ENCODE data around the gene CTSV. TPM values are rescaled to one million over a fixed set of nuclear protein-coding genes. Genes with fewer than 3 reads are reported as not detected.

The CTSV gene
- total and polyA plus RNA-seq, 10 of the 15 experiments (the other 5 are each of a cell fraction or from before 2014, with no cell fraction given) = 0.10 to 0.51 (median 0.19) TPM; not detected in 1

DNA sequence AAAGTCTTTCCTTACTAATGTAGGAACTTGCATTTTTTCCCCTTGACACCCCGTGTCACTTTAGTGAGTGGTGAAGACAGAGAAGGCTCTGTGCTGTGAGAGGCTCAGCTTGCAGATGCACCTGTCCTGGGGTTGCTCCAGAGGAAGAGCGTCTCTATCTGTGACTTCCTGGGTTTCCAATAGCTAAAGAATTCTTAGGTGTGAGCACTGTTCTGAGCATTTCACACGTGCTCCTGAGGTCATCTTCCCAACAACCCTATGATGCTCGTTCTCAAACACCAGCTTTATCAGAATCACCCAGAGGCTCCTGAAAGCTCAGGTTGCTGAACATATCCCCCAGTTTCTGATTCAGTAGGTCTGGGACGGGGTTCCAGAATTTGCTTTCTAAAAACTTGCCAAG is 6.4 kb upstream of the CTSV start:
- no peak for DNase-seq (ENCODE audit: low read depth, low spot score)
- Histone ChIP-seq H3K27ac (ENCODE audit: control insufficient read depth, insufficient read depth) (no peak overlapping the region), H3K27me3 (replicated peaks in 1 of 2; ENCODE audit: control insufficient read depth in 2 of 2, insufficient read depth in 2 of 2, low read length in 1 of 2) (no peaks in the 10 kb centered on the region; a peak in 1 of 4 replicates), H2AFZ (ENCODE audit: control insufficient read depth, low read depth, low read length) (no peak overlapping the region), H4K20me1 (ENCODE audit: control insufficient read depth, insufficient read depth) (no peaks in the 10 kb centered on the region), H3K4me3 (no peak overlapping the region), H3K9me3 (replicated peaks; ENCODE audit: control insufficient read depth, insufficient read depth, low read length) (no peaks in the 10 kb centered on the region; the same call in 1 of the 3 replicates), H3K79me2 (ENCODE audit: control insufficient read depth, insufficient read depth, low read length) (no peaks in the 10 kb centered on the region), H3K4me2 (ENCODE audit: control insufficient read depth, insufficient read depth) (no peak overlapping the region), H3K9ac (ENCODE audit: control insufficient read depth, insufficient read depth, low read length) (no peak overlapping the region), H3K36me3 (ENCODE audit: control insufficient read depth in 2 of 2, insufficient read depth in 2 of 2, low read length in 1 of 2) (no peaks in the 10 kb centered on the region), H3K4me1 (ENCODE audit: control insufficient read depth, insufficient read depth, low read length) (no peaks in the 10 kb centered on the region)
- no peak for FAIRE-seq
- TF ChIP-seq NFXL1 (IDR thresholded peaks at IDR 0.05; ENCODE audit: borderline replicate concordance) = no peak
- TF ChIP-seq SP1 (IDR thresholded peaks at IDR 0.05; ENCODE audit: low read depth, low read length) = no peak
- no peak for TF ChIP-seq PML (IDR thresholded peaks at IDR 0.05; ENCODE audit: low read length)
- no peak for TF ChIP-seq TARDBP (IDR thresholded peaks at IDR 0.05; ENCODE audit: borderline replicate concordance)
- no peak for TF ChIP-seq DPF2 (IDR thresholded peaks at IDR 0.05)
- no peak for TF ChIP-seq FOXM1 (IDR thresholded peaks at IDR 0.05; ENCODE audit: low read depth, low read length)
- TF ChIP-seq, protein P1, sequence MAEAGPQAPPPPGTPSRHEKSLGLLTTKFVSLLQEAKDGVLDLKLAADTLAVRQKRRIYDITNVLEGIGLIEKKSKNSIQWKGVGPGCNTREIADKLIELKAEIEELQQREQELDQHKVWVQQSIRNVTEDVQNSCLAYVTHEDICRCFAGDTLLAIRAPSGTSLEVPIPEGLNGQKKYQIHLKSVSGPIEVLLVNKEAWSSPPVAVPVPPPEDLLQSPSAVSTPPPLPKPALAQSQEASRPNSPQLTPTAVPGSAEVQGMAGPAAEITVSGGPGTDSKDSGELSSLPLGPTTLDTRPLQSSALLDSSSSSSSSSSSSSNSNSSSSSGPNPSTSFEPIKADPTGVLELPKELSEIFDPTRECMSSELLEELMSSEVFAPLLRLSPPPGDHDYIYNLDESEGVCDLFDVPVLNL (IDR thresholded peaks at IDR 0.05; ENCODE audit: low read depth, low read length) = no peak
- TF ChIP-seq STAT3 (IDR thresholded peaks at IDR 0.05; ENCODE audit: low read depth, low read length) = no peak
- no peak for TF ChIP-seq LARP7 (IDR thresholded peaks at IDR 0.05)
- TF ChIP-seq, protein P2, sequence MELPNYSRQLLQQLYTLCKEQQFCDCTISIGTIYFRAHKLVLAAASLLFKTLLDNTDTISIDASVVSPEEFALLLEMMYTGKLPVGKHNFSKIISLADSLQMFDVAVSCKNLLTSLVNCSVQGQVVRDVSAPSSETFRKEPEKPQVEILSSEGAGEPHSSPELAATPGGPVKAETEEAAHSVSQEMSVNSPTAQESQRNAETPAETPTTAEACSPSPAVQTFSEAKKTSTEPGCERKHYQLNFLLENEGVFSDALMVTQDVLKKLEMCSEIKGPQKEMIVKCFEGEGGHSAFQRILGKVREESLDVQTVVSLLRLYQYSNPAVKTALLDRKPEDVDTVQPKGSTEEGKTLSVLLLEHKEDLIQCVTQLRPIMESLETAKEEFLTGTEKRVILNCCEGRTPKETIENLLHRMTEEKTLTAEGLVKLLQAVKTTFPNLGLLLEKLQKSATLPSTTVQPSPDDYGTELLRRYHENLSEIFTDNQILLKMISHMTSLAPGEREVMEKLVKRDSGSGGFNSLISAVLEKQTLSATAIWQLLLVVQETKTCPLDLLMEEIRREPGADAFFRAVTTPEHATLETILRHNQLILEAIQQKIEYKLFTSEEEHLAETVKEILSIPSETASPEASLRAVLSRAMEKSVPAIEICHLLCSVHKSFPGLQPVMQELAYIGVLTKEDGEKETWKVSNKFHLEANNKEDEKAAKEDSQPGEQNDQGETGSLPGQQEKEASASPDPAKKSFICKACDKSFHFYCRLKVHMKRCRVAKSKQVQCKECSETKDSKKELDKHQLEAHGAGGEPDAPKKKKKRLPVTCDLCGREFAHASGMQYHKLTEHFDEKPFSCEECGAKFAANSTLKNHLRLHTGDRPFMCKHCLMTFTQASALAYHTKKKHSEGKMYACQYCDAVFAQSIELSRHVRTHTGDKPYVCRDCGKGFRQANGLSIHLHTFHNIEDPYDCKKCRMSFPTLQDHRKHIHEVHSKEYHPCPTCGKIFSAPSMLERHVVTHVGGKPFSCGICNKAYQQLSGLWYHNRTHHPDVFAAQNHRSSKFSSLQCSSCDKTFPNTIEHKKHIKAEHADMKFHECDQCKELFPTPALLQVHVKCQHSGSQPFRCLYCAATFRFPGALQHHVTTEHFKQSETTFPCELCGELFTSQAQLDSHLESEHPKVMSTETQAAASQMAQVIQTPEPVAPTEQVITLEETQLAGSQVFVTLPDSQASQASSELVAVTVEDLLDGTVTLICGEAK (IDR thresholded peaks at IDR 0.05; ENCODE audit: borderline replicate concordance) = no peak
- TF ChIP-seq SUPT20H (IDR thresholded peaks at IDR 0.05; ENCODE audit: borderline replicate concordance, control insufficient read depth, low read depth, low read length) = no peak
- TF ChIP-seq TAF1 (IDR thresholded peaks at IDR 0.05; ENCODE audit: borderline replicate concordance, low read depth, low read length) = no peak
- TF ChIP-seq, protein P3, sequence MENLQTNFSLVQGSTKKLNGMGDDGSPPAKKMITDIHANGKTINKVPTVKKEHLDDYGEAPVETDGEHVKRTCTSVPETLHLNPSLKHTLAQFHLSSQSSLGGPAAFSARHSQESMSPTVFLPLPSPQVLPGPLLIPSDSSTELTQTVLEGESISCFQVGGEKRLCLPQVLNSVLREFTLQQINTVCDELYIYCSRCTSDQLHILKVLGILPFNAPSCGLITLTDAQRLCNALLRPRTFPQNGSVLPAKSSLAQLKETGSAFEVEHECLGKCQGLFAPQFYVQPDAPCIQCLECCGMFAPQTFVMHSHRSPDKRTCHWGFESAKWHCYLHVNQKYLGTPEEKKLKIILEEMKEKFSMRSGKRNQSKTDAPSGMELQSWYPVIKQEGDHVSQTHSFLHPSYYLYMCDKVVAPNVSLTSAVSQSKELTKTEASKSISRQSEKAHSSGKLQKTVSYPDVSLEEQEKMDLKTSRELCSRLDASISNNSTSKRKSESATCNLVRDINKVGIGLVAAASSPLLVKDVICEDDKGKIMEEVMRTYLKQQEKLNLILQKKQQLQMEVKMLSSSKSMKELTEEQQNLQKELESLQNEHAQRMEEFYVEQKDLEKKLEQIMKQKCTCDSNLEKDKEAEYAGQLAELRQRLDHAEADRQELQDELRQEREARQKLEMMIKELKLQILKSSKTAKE (IDR thresholded peaks at IDR 0.05; ENCODE audit: low read depth, poor library complexity, severe bottlenecking) = no peak
- TF ChIP-seq NR2F1 (conservative IDR thresholded peaks at IDR 0.05) = no peak
- no peak for TF ChIP-seq ASH2L (IDR thresholded peaks at IDR 0.05; ENCODE audit: borderline replicate concordance, low read depth)
- no peak for TF ChIP-seq CHD1 (IDR thresholded peaks at IDR 0.05; ENCODE audit: low read depth, low read length)
- no peak for TF ChIP-seq RUNX3 (IDR thresholded peaks at IDR 0.05; ENCODE audit: low read length)
- TF ChIP-seq, protein P4, sequence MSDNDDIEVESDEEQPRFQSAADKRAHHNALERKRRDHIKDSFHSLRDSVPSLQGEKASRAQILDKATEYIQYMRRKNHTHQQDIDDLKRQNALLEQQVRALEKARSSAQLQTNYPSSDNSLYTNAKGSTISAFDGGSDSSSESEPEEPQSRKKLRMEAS (IDR thresholded peaks at IDR 0.05; ENCODE audit: low read depth, low read length) = no peak
- TF ChIP-seq HCFC1 (IDR thresholded peaks at IDR 0.05; ENCODE audit: low read length) = no peak
- no peak for TF ChIP-seq NBN (IDR thresholded peaks at IDR 0.05)
- BruUV-seq (replicated peaks) = no TSS peak
- SMC1A ChIA-PET (ENCODE audit: uncharacterized antibody, unreplicated experiment) = no interaction called here
- POLR2A ChIA-PET = no interaction called here
- CTCF ChIA-PET = no interaction called here
- in situ Hi-C loops (cut with MboI) (no loop called here), intact Hi-C loops (cut with micrococcal nuclease; ENCODE audit: unreplicated experiment) (no loop called here)
- no peak for ATAC-seq
- 27% methylated on average over 5 of the region's 5 CpGs for WGBS (ENCODE audit: insufficient coverage, insufficient replicate concordance, low lambda C conversion rate, missing lambda C conversion rate)
- RAD21 ChIA-PET (ENCODE audit: unreplicated experiment) = no interaction called here

All from GM12878 (cell line).